ENCODE results near the gene MC5R. TPM values are rescaled to one million over a fixed set of nuclear protein-coding genes. Genes with fewer than 3 reads are reported as not detected.
A peak's percentile ranks its signal among the peaks of the same experiment; 100 is the strongest.
"Not testable (repeated sequence)": the region's sequence is repeated elsewhere in the genome, so short reads cannot be mapped to it uniquely, and the experiment has no call there.

Gene MC5R
- total RNA-seq, 1 experiment from 2014 or later = not detected

DNA sequence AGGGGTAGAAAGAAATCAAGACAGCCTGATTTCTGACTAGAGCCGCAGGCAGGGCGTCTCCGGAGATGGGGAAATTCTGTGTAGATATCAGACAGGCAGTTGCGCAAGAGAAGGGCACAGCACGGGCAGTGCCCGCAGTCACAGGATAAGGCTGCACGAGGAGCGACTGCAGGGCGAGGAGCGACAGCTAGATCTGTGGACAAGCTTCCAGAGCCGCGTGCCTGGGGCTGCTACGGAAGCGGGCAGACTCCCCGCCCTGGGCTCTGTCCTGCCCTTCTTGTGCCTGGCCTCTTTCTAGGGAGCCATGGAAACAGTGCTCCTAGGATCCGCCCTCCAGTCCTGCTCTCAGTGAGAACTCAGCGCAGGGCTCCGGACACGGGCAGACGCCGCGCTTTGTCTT is 12.6 kb downstream of the MC5R start:
- DNase-seq (ENCODE audit: low read depth) = no peak

- DNase-seq (ENCODE audit: low read depth) = peak; percentile 5
These were observed 25.8 kb downstream of the MC5R start for GRCh38 chr18:13849791-13850190.

GRCh38 chr18:13862898-13863297 is 38.9 kb downstream of the MC5R start:
- not testable (repeated sequence) for DNase-seq (ENCODE audit: low read depth)

- DNase-seq (ENCODE audit: low read depth) = no peak
These were observed 44.7 kb downstream of the MC5R start for GRCh38 chr18:13868501-13869271.

DNA sequence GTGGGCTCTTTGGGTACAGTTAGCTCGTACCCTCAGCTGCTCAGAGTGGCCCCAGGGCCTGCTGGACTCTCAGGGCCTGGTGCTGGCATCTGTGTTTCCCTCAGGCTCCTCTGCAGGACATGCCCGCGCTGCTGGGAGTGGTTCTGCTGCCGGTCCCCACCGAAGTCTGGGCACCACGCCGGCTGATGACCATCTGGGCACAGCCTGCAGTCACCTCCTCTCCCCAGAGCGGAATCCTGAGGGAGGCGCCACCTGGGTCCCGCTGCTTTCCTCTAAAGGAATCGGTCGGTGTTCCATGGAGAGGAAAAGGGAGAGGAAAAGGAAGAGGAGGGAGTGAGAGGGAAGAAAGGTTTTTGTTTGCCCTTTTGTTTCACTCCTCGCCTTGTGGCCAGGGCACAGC is 47.8 kb downstream of the MC5R start:
- DNase-seq (ENCODE audit: low read depth) = no peak

DNA sequence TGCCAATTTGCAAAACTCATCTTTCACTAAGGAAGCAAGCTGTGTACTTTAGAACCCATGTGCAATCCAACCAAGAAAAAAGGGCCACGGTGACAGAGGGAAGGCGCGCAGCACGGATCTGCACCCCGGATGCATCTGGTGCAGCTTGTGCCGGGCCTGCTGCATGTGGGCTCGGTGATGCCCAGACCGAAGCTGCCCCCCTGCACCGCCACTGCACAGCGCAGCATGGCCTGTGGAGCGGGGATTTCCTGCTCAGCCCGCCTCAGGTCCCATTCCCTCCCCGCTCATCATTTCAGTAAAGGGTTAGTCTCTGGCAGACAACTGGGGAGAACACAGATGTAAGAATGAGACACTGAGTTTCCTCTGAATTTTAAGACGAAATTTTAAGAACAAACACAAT is 48.4 kb downstream of the MC5R start:
- DNase-seq (ENCODE audit: low read depth) = no peak

GRCh38 chr18:13872932-13873331 is 49.0 kb downstream of the MC5R start:
- DNase-seq (ENCODE audit: low read depth) = no peak

GRCh38 chr18:13874558-13874957 is 50.6 kb downstream of the MC5R start:
- DNase-seq (ENCODE audit: low read depth) = no peak

Other genes starting within 250 kb of the MC5R start
- 47.2 and 51.1 TPM in 2 replicates for gene FAM210A, start 97.6 kb upstream of the MC5R start, total RNA-seq (2014; rRNA removed; shearing (Covaris generic))
- 28.4 and 35.1 TPM in 2 replicates for gene RNMT, start 97.5 kb upstream of the MC5R start, total RNA-seq (2014; rRNA removed; shearing (Covaris generic))
- gene MC2R, start 91.4 kb downstream of the MC5R start, total RNA-seq (2014; rRNA removed; shearing (Covaris generic)) = not detected in 2 replicates